Gastrocnemius medialis (tissue), 4 donors: ENCODE measurements around the gene GJD2. TPM values are rescaled to one million over a fixed set of nuclear protein-coding genes. Genes with fewer than 3 reads are reported as not detected.

ENCODE experiments used
- ATAC-seq, 2 donors: fragments of 150-250 bp; one replicate each; pipeline ENCODE4 v1.9.1; 2016
- DNase-seq, 2 donors: peaks; one replicate each; pipeline ENCODE4 v3.0.0-alpha.2; 2019
- H3K27ac ChIP-seq, 4 donors: fragments of 200-600 bp; sonication (generic); 1 replicate in 1 of 4; 2 replicates in 3 of 4; pipeline ENCODE4 v1.5.1; 2016 to 2018; ENCODE audit warnings: mild to moderate bottlenecking in 2 of 4, moderate library complexity in 1 of 4
- H3K27me3 ChIP-seq, 3 donors: fragments of 200-600 bp; sonication (generic) in 2 of 3; 1 replicate in 1 of 3; 2 replicates in 2 of 3; pipeline versions ENCODE4 v1.5.1 to v1.6.0; 2016 to 2019; ENCODE audit warnings: mild to moderate bottlenecking in 1 of 3, moderate library complexity in 1 of 3
- H3K36me3 ChIP-seq, 2 donors: fragments of 200-600 bp; sonication (generic) in 1 of 2; one replicate each; pipeline ENCODE4 v1.5.1; 2017 to 2018
- H3K4me1 ChIP-seq, 2 donors: fragments of 200-600 bp; sonication (generic) in 1 of 2; one replicate each; pipeline ENCODE4 v1.5.1; 2016 to 2017; ENCODE audit warnings: mild to moderate bottlenecking in 2 of 2
- H3K4me3 ChIP-seq, 4 donors: fragments of 200-600 bp; sonication (generic) in 3 of 4; 1 replicate in 1 of 4; 2 replicates in 3 of 4; pipeline ENCODE4 v1.5.1; 2016 to 2019; ENCODE audit warnings: mild to moderate bottlenecking in 2 of 4
- H3K9me3 ChIP-seq, 3 donors: fragments of 200-600 bp; sonication (generic) in 2 of 3; 1 replicate in 1 of 3; 2 replicates in 2 of 3; pipeline ENCODE4 v1.5.1; 2016 to 2019
- CTCF ChIP-seq, 5 experiments: fragments of 450-650 bp in 3 of 5; fragments of 200-600 bp in 2 of 5; sonication (generic) in 2 of 5; IDR thresholded peaks in 4 of 5; conservative IDR thresholded peaks in 1 of 5; 1 replicate in 4 of 5; 2 replicates in 1 of 5; pipeline ENCODE4 v1.5.1; 2016 to 2019; ENCODE audit warnings: antibody characterized with exemption in 5 of 5, mild to moderate bottlenecking in 3 of 5, moderate library complexity in 3 of 5
- POLR2A ChIP-seq, 2 donors: fragments of 450-650 bp; IDR thresholded peaks; one replicate each; pipeline ENCODE4 v1.6.1; 2017; ENCODE audit warnings: antibody characterized with exemption in 2 of 2, mild to moderate bottlenecking in 2 of 2, moderate library complexity in 2 of 2
- in situ Hi-C, 4 donors: fragments of 200-750 bp; cut with MboI; loops; one replicate each; pipeline versions ENCODE4 v1.15.0 to v1.8.0; 2017; ENCODE audit warnings: low sequenced_read_pairs in 4 of 4
- intact Hi-C: fragments of 100-400 bp; cut with DNase I; formaldehyde crosslinking; loops from one replicate; pipeline ENCODE4 v1.15.1; 2023; ENCODE audit warnings: low total_unique reads
- total RNA-seq, 4 donors: library from RNA; depleted of rRNA; stranded (reverse); fragments of >200 nt; gene quantifications; one replicate each; pipeline versions ENCODE4 v1.1.0 to v1.2.3, GENCODE V29; 2016

The GJD2 gene
- total RNA-seq, 4 donors from 2014 or later: not detected

- H3K4me1 ChIP-seq: peaks cover 0 to 5% of the 10 kb centered on the region in 2 donors
- H3K4me3 ChIP-seq: no peak overlapping the region
- H3K36me3 ChIP-seq: no peaks in the 10 kb centered on the region
- intact Hi-C loops: no loop called here
- peaks cover 40 to 44% (median 42%) of the 10 kb centered on the region in 3 donors for H3K27me3 ChIP-seq
- no peak overlapping the region for H3K27ac ChIP-seq
- DNase-seq (no peak), ATAC-seq (no peak)
- H3K9me3 ChIP-seq: no peaks in the 10 kb centered on the region
- no peak for TF ChIP-seq CTCF (IDR thresholded peaks at IDR 0.05 in 4 of 5, conservative IDR thresholded peaks at IDR 0.05 in 1 of 5)
- TF ChIP-seq POLR2A (IDR thresholded peaks at IDR 0.05): no peak
- in situ Hi-C loops: no loop called here
Measured at GRCh38 chr15:34757262-34757661, 2.5 kb upstream of the GJD2 start.

- no peak overlapping the region for H3K27ac ChIP-seq
- in situ Hi-C loops (no loop called here), intact Hi-C loops (no loop called here)
- no peaks in the 10 kb centered on the region for H3K36me3 ChIP-seq
- DNase-seq (no peak), ATAC-seq (no peak)
- peaks cover 0 to 5% of the 10 kb centered on the region in 2 donors for H3K4me1 ChIP-seq
- no peak for TF ChIP-seq CTCF (IDR thresholded peaks at IDR 0.05 in 4 of 5, conservative IDR thresholded peaks at IDR 0.05 in 1 of 5)
- TF ChIP-seq POLR2A (IDR thresholded peaks at IDR 0.05): no peak
- H3K27me3 ChIP-seq: peaks cover 40 to 46% (median 42%) of the 10 kb centered on the region in 3 donors
- H3K9me3 ChIP-seq: no peaks in the 10 kb centered on the region
- no peak overlapping the region for H3K4me3 ChIP-seq
Measured at GRCh38 chr15:34755419-34755773, 598 bp upstream of the GJD2 start.

- peaks cover 0 to 5% of the 10 kb centered on the region in 2 donors for H3K4me1 ChIP-seq
- no peaks in the 10 kb centered on the region for H3K9me3 ChIP-seq
- ATAC-seq: no peak
- intact Hi-C loops (no loop called here), in situ Hi-C loops (no loop called here)
- no peak for TF ChIP-seq CTCF (IDR thresholded peaks at IDR 0.05 in 4 of 5, conservative IDR thresholded peaks at IDR 0.05 in 1 of 5)
- no peak for TF ChIP-seq POLR2A (IDR thresholded peaks at IDR 0.05)
- H3K4me3 ChIP-seq: peak overlapping the region in 3 of 4 donors; percentile 23 to 54 (median 27)
- H3K27me3 ChIP-seq: peaks cover 40 to 46% (median 42%) of the 10 kb centered on the region in 3 donors
- no peak for DNase-seq
- H3K27ac ChIP-seq: no peak overlapping the region
- no peaks in the 10 kb centered on the region for H3K36me3 ChIP-seq
Measured at GRCh38 chr15:34754171-34754601, 612 bp downstream of the GJD2 start.

GRCh38 chr15:34753236-34753894 lies 1.4 kb downstream of the GJD2 start:
- Histone ChIP-seq H3K36me3 (no peaks in the 10 kb centered on the region), H3K9me3 (no peaks in the 10 kb centered on the region), H3K4me3 (no peak overlapping the region), H3K4me1 (peaks cover 0 to 5% of the 10 kb centered on the region in 2 donors), H3K27me3 (peaks cover 40 to 46% (median 42%) of the 10 kb centered on the region in 3 donors), H3K27ac (no peak overlapping the region)
- intact Hi-C loops: no loop called here
- DNase-seq (no peak), ATAC-seq (no peak)
- no peak for TF ChIP-seq POLR2A (IDR thresholded peaks at IDR 0.05)
- no peak for TF ChIP-seq CTCF (IDR thresholded peaks at IDR 0.05 in 4 of 5, conservative IDR thresholded peaks at IDR 0.05 in 1 of 5)
- in situ Hi-C loops: no loop called here
